ENCODE results near the gene DNAJB1. TPM values are rescaled to one million over a fixed set of nuclear protein-coding genes. Genes with fewer than 3 reads are reported as not detected.

The DNAJB1 gene
- total and polyA plus RNA-seq, 2 of the 4 experiments (the other 2 are of a cell fraction), result 88.2 to 95.4 TPM

DNA sequence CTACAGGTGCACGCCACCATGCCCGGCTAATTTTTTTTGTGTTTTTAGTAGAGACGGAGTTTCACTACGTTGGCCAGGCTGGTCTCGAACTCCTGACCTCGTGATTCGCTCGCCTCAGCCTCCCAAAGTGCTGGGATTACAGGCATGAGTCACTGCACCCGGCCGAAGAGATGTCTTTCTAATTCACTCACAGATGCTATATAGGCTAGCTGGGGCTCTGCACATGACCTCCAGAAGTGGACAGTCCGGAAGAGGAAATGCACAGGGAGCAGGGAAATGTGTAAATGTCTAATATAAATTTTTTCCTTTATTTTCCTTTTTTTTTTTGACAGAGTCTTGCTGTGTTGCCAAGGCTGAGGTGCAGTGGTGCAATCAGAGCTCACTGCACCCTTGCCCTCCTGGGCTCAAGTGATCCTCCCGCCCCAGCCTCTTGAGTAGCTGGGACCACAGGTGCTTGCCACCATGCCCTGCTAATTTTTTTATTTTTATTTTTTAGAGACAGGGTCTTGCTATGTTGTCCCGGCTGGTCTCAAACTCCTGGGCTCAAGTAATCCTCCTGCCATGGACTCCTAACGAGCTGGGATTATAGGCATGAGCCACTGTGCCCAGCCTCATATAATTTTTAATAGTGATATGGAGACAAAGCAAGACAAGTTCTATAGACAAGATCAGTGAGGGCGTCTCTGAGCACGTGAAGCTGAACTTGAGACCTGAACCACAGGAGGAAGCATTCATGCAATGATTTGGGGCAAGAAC lies 30.6 kb downstream of the DNAJB1 start:
- peak; percentile 40; the same call in 1 of the 2 replicates for ATAC-seq (ENCODE audit: low read depth)
- POLR2A ChIA-PET (ENCODE audit: unreplicated experiment), result no interaction called here
- H3K36me3 ChIP-seq (ENCODE audit: control insufficient read depth, insufficient read depth, low read length), result peaks cover 19% of the 10 kb centered on the region
- peaks cover 14 to 58% of the 10 kb centered on the region in 2 experiments for H3K79me1 ChIP-seq (ENCODE audit: low read depth in 1 of 2, low read length in 2 of 2)
- H2AFZ ChIP-seq (replicated peaks; ENCODE audit: low read length, poor library complexity), result no peak overlapping the region
- H3K4me2 ChIP-seq (ENCODE audit: low read depth, low read length), result no peak overlapping the region
- no peak overlapping the region for H3K14ac ChIP-seq (replicated peaks; ENCODE audit: low read depth, low read length)
- H3K56ac ChIP-seq (ENCODE audit: extremely low read depth, insufficient read depth, low read length), result no peak overlapping the region
- H4K91ac ChIP-seq (ENCODE audit: insufficient read depth, low read depth, low read length), result no peak overlapping the region
- H4K20me1 ChIP-seq (ENCODE audit: insufficient read depth, low read length), result peaks cover 18% of the 10 kb centered on the region
- no peaks in the 10 kb centered on the region for H3K9me1 ChIP-seq (ENCODE audit: insufficient read depth, low read length)
- H2AK9ac ChIP-seq (replicated peaks; ENCODE audit: low read depth, low read length, poor library complexity), result no peak overlapping the region
- no peak overlapping the region for H3K4ac ChIP-seq (ENCODE audit: low read depth, low read length)
- H3K9ac ChIP-seq (ENCODE audit: low read depth, low read length), result no peak overlapping the region
- peak; percentile 45 for DNase-seq
- no peak overlapping the region for H4K8ac ChIP-seq (ENCODE audit: low read depth in 2 of 2, low read length in 2 of 2)
- H2BK5ac ChIP-seq (ENCODE audit: low read depth, low read length, poor library complexity, severe bottlenecking), result no peak overlapping the region
- H3K27ac ChIP-seq (ENCODE audit: insufficient read depth, low read length), result no peak overlapping the region
- no peak overlapping the region for H3K4me3 ChIP-seq (ENCODE audit: insufficient read depth, low read depth, low read length)
- no peak overlapping the region for H2BK20ac ChIP-seq (ENCODE audit: low read depth, low read length)
- H2BK15ac ChIP-seq (ENCODE audit: low read depth, low read length), result no peak overlapping the region
- no peak overlapping the region for H4K5ac ChIP-seq (ENCODE audit: low read depth, low read length)
- no peak overlapping the region for H3K18ac ChIP-seq (ENCODE audit: low read depth, low read length)
- no peak overlapping the region for H2AK5ac ChIP-seq (ENCODE audit: low read depth, low read length)
- no peaks in the 10 kb centered on the region for H3K27me3 ChIP-seq (ENCODE audit: control insufficient read depth, insufficient read depth, low read length)
- intact Hi-C loops (cut with micrococcal nuclease), result loop anchor here (10.0 kb wide), 1 partner anchor 603 kb away; no protein-coding TSS in a partner anchor
- no peaks in the 10 kb centered on the region for H3K9me3 ChIP-seq (ENCODE audit: control insufficient read depth, insufficient read depth, low read length)
- CTCF ChIA-PET, result interaction anchor here (1.1 to 1.2 kb wide), 2 partner anchors 9 to 18 kb away, joined by 3 to 4 read pairs; no protein-coding TSS in a partner anchor
- H2BK120ac ChIP-seq (ENCODE audit: low read depth, low read length), result no peak overlapping the region
- in situ Hi-C loops (cut with MboI; ENCODE audit: low sequenced_read_pairs), result no loop called here
- H3K4me1 ChIP-seq (ENCODE audit: control insufficient read depth, insufficient read depth, low read length), result no peaks in the 10 kb centered on the region
- 87% methylated on average over 9 of the region's 16 CpGs; no CpG with 5 or more reads in 1 of the 2 experiments for WGBS, 2 experiments (ENCODE audit: extremely low coverage in 2 of 2, insufficient read length in 1 of 2)
- H3K23ac ChIP-seq (ENCODE audit: low read depth, low read length), result no peak overlapping the region
- dilution Hi-C loops (cut with HindIII; ENCODE audit: low sequenced_read_pairs, unreplicated experiment), result no loop called here
- BruUV-seq (replicated peaks), result no TSS peak
- no peak for TF ChIP-seq MXI1 (IDR thresholded peaks at IDR 0.05; ENCODE audit: borderline replicate concordance, low read depth, low read length)
- TF ChIP-seq CHD1 (IDR thresholded peaks at IDR 0.05; ENCODE audit: low read depth, low read length), result no peak
- TF ChIP-seq MAFK (IDR thresholded peaks at IDR 0.05; ENCODE audit: low read depth, low read length), result no peak
- no peak for TF ChIP-seq NFE2L2 (IDR thresholded peaks at IDR 0.05; ENCODE audit: low read depth, low read length)
- TF ChIP-seq, protein P1, sequence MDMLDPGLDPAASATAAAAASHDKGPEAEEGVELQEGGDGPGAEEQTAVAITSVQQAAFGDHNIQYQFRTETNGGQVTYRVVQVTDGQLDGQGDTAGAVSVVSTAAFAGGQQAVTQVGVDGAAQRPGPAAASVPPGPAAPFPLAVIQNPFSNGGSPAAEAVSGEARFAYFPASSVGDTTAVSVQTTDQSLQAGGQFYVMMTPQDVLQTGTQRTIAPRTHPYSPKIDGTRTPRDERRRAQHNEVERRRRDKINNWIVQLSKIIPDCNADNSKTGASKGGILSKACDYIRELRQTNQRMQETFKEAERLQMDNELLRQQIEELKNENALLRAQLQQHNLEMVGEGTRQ (IDR thresholded peaks at IDR 0.05; ENCODE audit: low read depth, low read length), result no peak
- no peak for TF ChIP-seq RCOR1 (IDR thresholded peaks at IDR 0.05; ENCODE audit: insufficient replicate concordance, low read length)
- TF ChIP-seq CEBPB (IDR thresholded peaks at IDR 0.05; ENCODE audit: low read depth, low read length), result no peak
- TF ChIP-seq, protein P2, sequence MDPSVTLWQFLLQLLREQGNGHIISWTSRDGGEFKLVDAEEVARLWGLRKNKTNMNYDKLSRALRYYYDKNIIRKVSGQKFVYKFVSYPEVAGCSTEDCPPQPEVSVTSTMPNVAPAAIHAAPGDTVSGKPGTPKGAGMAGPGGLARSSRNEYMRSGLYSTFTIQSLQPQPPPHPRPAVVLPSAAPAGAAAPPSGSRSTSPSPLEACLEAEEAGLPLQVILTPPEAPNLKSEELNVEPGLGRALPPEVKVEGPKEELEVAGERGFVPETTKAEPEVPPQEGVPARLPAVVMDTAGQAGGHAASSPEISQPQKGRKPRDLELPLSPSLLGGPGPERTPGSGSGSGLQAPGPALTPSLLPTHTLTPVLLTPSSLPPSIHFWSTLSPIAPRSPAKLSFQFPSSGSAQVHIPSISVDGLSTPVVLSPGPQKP (IDR thresholded peaks at IDR 0.05; ENCODE audit: borderline replicate concordance, low read depth, low read length), result no peak
- TF ChIP-seq FOS (IDR thresholded peaks at IDR 0.05; ENCODE audit: low read depth, low read length), result no peak
- TF ChIP-seq RAD21 (IDR thresholded peaks at IDR 0.05; ENCODE audit: low read length), result no peak
- TF ChIP-seq, protein P3, sequence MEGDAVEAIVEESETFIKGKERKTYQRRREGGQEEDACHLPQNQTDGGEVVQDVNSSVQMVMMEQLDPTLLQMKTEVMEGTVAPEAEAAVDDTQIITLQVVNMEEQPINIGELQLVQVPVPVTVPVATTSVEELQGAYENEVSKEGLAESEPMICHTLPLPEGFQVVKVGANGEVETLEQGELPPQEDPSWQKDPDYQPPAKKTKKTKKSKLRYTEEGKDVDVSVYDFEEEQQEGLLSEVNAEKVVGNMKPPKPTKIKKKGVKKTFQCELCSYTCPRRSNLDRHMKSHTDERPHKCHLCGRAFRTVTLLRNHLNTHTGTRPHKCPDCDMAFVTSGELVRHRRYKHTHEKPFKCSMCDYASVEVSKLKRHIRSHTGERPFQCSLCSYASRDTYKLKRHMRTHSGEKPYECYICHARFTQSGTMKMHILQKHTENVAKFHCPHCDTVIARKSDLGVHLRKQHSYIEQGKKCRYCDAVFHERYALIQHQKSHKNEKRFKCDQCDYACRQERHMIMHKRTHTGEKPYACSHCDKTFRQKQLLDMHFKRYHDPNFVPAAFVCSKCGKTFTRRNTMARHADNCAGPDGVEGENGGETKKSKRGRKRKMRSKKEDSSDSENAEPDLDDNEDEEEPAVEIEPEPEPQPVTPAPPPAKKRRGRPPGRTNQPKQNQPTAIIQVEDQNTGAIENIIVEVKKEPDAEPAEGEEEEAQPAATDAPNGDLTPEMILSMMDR (conservative IDR thresholded peaks at IDR 0.05; ENCODE audit: low read depth, low read length), result no peak
- TF ChIP-seq RFX5 (IDR thresholded peaks at IDR 0.05; ENCODE audit: low read depth, low read length), result no peak
- no peak for TF ChIP-seq SMC3 (IDR thresholded peaks at IDR 0.05; ENCODE audit: low read depth, low read length)
- no peak for TF ChIP-seq BHLHE40 (IDR thresholded peaks at IDR 0.05; ENCODE audit: low read depth, low read length)
- TF ChIP-seq MAZ (IDR thresholded peaks at IDR 0.05; ENCODE audit: borderline replicate concordance, low read depth, low read length), result no peak

All from IMR-90 (cell line).